CD4-positive, alpha-beta T cell treated with Interleukin-15 for 4 hours (primary cell): ENCODE measurements around the gene MYO19.
A peak's percentile ranks its signal among the peaks of the same experiment; 100 is the strongest.
"Not testable (repeated sequence)": the region's sequence is repeated elsewhere in the genome, so short reads cannot be mapped to it uniquely, and the experiment has no call there.

Experiments used
- DNase-seq: peaks from one replicate; pipeline ENCODE4 v3.0.0-alpha.2; 2020; ENCODE audit warnings: low spot score

Gene MYO19

GRCh38 chr17:36501351-36501750 lies 33.3 kb downstream of the MYO19 start:
- DNase-seq: no peak

DNA sequence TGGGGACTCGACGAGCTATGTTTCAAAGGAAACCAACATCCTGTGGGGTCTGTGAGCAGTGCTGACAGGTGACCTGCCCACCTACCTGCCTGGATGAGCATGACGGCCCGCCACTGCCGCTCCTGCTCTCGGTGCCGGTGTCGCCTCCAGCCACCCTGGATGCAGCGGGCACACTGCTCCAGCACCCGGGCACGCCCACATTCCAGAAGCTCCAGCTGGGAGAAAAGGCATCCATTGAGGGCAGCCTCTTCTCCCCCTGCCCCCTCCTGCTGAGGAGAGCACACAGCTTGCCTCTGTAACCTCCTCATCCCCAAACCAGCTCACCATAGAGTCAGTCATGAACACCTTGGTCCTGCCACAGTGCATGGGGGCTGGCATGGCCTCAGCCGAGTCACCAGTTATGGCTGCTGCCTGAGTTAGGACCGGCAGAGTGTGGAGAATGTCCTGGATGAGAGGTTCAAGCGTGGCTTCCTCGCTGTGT lies 33.9 kb downstream of the MYO19 start:
- DNase-seq: no peak

DNA sequence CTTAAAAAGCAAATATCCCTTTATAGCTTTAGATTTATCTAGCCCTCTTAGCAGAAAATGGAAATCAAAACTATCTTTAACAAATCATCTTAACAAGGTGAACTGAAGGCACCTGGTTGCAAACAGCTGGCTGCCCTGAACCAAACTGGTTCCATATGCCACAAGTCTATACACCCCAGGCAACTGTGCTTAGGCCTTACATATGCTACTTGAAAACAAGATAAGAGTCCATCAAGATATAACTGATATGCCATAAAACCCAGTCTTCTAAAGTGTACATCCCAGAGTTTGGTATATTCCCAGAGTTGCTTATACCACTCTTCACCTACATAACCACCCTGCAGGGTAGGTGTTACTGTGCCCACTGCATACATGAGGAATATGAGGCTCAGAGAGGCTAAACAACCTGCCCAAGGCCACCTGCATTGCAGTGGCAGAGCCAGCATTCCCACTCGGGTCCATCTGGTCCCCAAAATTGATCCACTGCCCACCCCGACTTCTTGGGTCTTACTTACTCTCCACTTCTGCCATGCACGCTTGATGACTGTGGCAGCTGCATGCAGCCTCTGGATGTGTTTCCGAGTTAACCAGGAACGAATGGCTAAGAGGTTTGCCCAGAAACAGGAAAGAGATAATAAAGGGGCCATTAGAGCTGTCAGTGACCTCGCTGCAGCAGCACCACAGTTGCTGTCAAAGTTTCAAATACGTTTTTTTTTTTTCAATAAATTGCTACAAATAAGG lies 35.9 kb downstream of the MYO19 start:
- DNase-seq: no peak

DNA sequence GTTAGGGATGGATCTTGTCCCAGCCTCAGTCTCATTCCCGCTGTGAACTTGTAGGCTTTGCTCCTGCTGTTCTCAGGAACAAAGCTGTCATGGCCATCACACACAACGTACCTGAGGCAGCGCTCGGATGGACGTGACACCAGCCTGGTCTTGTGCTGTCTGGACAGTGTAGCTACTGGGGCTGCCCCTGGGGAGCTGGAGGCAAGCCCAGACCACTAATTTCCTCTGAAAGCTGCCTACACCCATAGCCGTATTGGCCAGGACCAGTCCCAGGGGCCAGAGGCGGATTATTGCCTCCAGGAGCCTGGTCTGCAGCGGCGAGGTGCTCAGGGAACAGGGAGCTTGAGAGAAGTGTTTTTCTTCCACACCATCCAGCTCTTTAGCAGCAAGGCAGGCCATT lies 36.5 kb downstream of the MYO19 start:
- DNase-seq: no peak

DNA sequence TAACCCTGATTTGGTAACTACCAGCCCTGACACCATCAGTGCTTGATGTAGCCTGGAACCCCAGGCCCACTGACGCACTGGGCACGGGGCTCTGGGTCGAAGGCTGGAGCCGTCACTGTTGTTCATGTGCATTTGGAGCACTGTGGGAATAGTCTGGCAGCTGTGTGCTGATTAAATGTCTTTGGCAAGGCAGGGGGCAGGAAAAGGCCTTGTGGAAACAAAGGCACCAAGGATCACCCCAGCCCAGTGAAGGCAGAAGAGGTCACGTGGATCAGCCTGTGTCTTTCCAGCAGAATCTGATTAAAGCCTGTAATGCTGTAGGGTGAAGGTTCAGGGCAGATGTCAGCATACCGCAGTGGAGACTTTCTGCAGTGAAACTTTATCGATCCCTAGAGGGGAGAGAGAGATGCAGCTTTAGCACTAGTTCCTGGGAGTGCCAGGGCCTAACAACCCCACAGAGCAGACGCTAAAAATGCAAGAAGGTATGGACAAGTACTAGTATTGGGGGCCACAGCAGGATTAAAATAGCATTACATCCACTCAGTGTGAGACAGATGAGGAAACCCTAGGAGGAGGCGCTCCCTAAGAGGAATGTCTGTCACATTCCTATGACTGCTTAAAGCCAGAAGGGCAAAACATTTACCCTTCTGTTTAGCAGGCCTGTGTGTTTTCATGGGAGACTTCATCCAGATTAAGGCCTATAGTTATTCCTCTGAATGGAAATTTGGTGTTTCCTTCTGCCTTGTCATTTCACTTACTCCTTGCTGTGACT lies 38.5 kb downstream of the MYO19 start:
- no peak for DNase-seq

DNA sequence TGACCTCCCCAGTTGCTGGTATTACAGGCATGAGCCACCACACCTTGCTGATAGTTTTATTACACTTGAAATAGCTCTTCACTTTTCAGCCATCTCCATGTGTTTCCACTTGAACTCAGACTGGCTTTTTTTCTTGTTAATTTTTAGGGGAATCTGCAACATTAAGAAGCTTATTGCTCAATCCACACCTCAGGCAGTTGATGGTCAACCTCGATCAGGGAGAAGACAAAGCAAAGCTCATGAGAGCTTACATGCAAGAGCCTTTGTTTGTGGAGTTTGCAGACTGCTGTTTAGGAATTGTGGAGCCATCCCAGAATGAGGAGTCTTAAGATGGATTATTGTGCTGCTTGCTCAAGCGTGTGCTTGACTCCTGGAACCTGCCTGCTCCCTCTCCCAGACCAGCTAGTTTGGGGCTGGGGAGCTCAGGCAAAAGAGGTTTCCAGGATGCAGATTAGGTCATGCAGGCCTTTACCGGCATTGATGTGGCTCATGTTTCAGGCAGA lies 39.5 kb downstream of the MYO19 start:
- no peak for DNase-seq

DNA sequence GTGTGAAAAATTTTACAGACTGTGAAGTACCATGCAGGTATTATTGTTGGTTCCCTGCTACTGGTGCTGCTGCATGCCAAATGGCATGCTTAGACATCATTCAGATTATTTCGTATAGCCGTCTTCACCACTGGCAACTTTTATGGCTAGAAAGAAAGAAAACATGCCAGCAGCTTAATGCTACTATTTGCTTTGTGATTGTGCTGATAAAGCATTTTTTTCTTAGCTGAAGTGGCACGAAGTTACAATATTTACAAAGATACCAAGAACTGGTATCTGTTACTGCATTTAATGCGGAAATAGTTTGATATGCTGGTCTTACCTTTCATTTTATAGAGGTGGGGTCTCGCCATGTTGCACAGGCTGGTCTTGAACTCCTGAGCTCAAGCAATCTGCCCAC lies 40.0 kb downstream of the MYO19 start:
- DNase-seq: no peak

DNA sequence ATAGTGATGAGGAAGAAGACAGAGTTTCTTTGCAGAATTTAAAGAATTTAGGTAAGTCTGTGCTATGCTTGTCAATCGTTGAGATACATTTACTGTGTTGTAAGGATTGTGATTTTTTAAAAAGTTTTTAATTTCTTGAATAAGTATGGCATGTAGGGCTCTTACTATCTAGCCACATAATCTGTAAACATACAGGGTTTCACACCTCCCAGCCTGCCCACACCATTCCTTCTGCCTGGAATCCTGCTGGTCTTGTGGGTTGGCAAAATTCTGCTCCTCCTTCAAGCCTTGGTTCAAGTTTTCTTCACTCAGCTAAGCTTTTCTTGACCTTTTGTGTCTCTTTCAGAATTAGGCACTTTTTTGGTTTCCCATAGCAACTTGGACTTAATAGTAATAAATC lies 40.7 kb downstream of the MYO19 start:
- no peak for DNase-seq

- DNase-seq: peak; percentile 90
Measured at GRCh38 chr17:36486204-36487194, 48.2 kb downstream of the MYO19 start, which contains the start of gene ZNHIT3. Gene ZNHIT3, plus strand, starts transcription at chr17:36486681. Its CDS starts 19 bp downstream, at chr17:36486700.

DNA sequence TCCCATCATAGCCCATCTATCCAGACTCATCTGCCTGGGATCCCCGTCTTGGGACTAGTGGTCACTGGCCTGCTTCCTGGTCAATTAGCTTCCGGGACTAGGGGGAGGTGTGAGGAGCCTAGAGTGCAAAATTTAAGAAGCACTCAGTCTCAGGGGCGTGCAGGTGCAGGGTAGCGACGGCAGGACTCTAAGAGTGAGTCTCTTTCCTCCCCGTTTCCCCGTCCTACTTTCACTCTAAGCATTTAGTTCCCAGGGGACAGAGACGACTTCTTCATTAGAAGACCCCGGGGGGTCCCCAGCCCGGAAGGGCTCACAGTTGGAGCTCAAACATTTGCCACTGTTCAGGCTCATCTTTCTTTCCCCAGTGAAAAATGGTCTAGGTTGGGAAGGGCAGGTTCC lies 48.9 kb downstream of the MYO19 start:
- DNase-seq: no peak

DNA sequence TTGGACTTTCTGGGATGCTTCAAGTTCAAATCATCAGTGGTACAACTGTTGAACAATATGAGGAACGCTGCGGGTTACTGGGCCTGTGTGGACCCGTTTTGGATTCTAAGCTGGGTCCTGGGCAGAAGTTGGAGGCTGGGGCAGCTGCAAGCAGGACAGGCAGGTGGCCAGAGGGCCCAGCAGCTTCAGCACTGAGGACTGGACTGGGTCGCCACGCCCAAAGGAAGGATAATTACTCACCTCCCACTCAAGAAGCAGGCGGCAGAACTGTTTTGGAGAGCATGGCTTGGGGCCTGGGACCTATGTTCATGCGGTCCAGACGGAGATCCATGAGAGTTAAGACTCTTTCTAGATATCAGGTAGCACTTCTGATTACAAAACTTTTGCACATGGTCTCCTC lies 49.6 kb downstream of the MYO19 start:
- no peak for DNase-seq

DNA sequence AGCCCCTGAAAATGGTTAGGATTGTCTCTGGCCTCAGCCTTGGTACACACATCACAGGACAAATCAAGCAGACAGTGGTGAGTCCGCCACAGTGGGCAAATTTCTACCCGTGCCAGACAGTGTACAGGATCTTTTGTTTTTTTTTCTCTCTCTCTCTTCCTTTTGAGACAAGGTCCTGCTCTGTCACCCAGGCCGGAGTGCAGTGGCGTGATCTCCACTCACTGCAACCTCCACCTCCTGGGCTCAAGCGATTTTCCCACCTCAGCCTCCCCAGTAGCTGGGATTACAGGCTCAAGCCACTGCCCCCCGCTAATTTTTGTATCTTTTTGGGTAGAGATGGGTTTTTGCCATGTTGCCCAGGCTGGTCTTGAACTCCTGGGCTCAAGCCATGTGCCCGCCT lies 50.6 kb downstream of the MYO19 start:
- not testable (repeated sequence) for DNase-seq

DNA sequence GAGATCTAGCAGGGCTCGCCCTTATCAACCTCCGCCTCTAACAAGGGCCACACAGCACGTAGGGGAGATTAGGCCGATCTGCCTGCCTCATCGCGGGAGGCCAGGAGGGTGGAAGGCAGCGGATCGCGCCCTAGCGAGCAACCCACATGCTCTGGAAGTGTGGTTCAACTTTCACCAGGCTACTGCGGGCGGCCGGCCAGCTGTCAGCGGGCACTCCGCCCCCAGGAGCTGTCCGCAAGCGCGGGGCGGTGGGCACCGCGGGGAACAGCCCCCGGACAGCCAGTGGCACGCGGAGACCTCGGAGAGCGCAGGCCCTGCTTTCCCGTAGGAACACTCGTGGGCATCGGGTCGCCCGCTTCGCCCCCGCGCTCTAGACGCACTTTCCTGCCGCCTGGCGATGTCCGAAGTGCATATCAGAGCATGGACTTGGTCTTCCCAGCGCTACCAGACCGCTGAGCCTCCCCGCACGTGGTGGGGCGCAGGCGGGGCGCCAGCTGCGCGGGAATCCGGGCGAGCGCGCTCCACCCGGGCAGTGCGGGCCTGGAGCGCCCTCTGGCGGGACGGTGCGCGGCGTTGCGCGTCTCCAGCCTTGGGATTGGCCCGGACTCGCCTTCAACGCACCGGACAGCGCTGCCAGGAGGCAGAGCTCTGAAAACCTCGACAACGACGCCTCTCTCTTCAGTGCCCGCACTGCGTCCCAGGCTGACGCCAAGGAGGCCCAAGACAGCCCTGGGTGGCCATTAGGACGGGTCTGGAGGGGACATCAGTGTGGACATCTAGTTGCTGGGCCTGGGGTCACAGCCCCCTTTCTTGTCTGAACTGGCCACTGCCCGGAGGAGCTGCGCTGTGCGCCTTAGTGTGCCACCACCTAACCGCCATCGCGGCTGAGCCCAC lies 51.8 kb downstream of the MYO19 start:
- DNase-seq: peak; percentile 77

- DNase-seq: no peak
Measured at GRCh38 chr17:36481829-36482228, 52.8 kb downstream of the MYO19 start.

DNA sequence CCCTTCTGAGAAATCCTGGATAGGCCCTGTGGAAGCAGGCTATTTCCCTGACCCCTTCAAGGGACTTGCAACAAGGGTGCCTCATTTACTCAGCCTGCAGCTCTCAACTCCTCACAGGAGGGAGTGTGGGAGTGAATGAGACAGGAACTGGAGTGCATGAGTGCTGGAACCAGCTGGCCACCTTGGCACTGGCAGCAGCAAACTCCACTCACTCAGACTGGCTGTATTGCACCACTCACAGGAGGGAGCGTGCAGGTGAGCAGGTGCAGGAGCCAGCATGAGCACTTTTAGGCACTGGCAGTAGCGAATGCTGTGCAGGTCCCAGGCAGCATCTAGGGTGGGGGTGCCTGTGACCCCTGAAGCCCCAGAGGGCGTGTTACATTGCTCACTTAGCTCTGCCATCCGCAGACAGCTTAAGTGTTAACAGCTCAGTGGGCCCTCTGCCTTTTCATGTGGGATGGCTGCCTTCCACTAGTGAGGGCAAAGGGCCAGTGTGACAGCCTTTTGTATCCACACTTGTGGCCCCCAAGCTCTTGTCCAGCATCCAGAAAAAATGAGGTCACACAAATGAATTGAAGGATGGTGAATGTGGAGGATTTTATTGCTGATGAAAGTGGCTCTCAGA lies 59.2 kb downstream of the MYO19 start:
- no peak for DNase-seq

- DNase-seq: no peak
Measured at GRCh38 chr17:36474571-36474970, 60.1 kb downstream of the MYO19 start.

DNA sequence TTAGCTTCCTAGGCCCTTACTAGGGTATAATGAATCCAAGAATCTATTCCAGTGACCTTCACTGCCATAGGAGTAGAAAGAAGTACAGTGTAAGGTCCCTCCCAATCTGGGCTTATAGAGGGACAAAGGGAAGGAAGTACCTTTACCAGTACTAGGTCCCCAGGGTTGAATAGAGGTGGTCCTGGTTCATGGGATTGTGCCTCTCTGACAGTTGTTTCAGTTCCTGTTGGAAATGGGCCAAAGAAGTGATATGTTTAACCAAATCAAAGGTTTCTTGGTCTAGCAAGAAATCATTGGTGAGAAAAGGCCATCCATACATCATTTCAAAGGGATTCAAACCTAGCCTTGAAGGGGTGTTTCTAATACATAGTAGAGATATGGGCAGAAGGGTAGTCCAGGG lies 64.2 kb downstream of the MYO19 start:
- no peak for DNase-seq

DNA sequence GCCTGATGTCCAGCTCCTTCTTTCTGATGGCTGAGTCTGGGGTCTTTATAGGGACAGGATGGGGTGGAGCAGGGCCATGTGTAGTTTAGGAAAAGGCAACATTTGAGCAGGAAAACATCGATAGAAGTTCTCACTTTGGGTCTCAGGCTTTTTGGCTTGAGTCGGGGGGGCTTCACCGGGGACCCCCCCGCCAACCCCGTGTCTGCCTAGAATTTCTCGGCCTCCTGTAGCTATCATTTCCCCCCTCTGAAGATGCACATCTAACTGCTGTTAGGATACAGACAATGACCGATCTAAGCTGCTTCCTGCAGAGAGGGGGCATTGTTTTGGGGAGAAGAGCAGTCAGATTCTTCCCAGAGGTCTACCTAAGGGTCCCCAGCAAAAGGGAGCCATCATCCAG lies 64.9 kb downstream of the MYO19 start:
- no peak for DNase-seq

DNA sequence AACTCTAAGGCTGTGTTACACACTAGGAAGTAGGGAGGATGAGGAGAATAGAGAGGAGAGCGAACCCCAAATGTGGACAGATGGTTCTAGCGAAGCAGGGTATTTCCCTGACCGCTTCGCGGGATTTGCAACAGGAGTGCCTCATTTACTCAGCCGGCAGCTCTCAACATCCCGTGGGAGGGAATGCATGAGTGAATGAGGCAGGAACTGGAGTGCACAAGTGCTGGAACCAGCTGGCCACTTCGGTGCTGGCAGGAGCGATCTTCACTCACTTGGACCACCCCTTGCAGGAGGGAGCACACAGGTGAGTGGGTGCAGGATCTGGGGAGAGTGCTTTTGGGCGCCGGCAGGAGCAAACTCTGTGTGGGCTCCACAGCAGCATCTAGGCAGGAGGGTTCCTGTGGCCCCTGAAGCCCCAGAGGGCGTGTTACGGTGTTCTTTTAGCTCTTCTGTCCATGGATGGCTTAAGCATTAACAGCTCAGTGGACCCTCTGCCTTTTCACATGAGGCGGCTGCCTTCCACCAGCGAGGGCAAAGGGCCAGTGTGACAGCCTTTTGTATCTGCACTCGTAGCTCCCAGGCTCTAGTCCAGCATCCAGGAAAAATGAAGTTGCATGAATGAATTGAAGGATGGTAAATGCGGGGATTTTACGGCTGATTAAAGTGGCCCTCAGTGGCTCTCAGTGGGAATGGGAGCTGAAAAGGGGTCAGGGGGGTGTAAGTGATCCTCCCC lies 65.6 kb downstream of the MYO19 start:
- DNase-seq: no peak

DNA sequence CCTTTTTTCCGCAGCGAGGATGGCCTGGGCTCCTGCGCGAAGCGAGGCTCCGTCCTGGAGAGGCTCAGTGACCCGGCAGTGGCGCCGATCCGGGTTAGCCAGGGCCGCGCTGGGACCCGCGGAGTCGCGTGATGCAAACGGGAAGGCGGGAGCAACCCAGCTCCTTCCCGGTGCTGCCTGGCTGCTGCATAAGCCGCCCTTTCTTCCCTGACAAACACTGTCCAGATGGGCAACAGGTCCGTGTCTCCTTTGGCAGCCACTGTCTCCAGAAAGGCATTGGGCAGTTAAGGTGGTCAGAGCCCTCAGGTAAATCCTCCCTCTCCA lies 69.9 kb downstream of the MYO19 start:
- no peak for DNase-seq
